Measurements from ENCODE around the gene ANHX.

ANHX gene

GRCh38 chr12:133236144-133236543 lies 467 bp upstream of the ANHX start:
- TF ChIP-seq CTCF (IDR thresholded peaks at IDR 0.05; ENCODE audit: low read depth, low read length) (no peak), MYC (IDR thresholded peaks at IDR 0.05; ENCODE audit: low read depth, low read length) (no peak), POLR2A (IDR thresholded peaks at IDR 0.05; ENCODE audit: extremely low read depth, insufficient read length) (no peak), MAX (IDR thresholded peaks at IDR 0.05; ENCODE audit: low read depth, low read length) (no peak)
- H3K4me3 ChIP-seq (ENCODE audit: low read depth, low read length), result no peak overlapping the region
- DNase-seq (ENCODE audit: low read depth), result no peak

GRCh38 chr12:133234971-133235370 lies 706 bp downstream of the ANHX start:
- TF ChIP-seq CTCF (IDR thresholded peaks at IDR 0.05; ENCODE audit: low read depth, low read length), result no peak
- TF ChIP-seq MYC (IDR thresholded peaks at IDR 0.05; ENCODE audit: low read depth, low read length), result no peak
- TF ChIP-seq MAX (IDR thresholded peaks at IDR 0.05; ENCODE audit: low read depth, low read length), result no peak
- TF ChIP-seq POLR2A (IDR thresholded peaks at IDR 0.05; ENCODE audit: extremely low read depth, insufficient read length), result no peak
- H3K4me3 ChIP-seq (ENCODE audit: low read depth, low read length), result no peak overlapping the region
- no peak for DNase-seq (ENCODE audit: low read depth)

GRCh38 chr12:133233993-133234564 lies 1.6 kb downstream of the ANHX start:
- no peak overlapping the region for H3K4me3 ChIP-seq (ENCODE audit: low read depth, low read length)
- TF ChIP-seq MAX (IDR thresholded peaks at IDR 0.05; ENCODE audit: low read depth, low read length), result no peak
- DNase-seq (ENCODE audit: low read depth), result no peak

GRCh38 chr12:133233006-133233405 lies 2.7 kb downstream of the ANHX start:
- TF ChIP-seq POLR2A (IDR thresholded peaks at IDR 0.05; ENCODE audit: extremely low read depth, insufficient read length), result no peak
- no peak for TF ChIP-seq CTCF (IDR thresholded peaks at IDR 0.05; ENCODE audit: low read depth, low read length)
- TF ChIP-seq MAX (IDR thresholded peaks at IDR 0.05; ENCODE audit: low read depth, low read length), result no peak
- no peak for DNase-seq (ENCODE audit: low read depth)

GRCh38 chr12:133231001-133231400 lies 4.7 kb downstream of the ANHX start:
- no peak for TF ChIP-seq POLR2A (IDR thresholded peaks at IDR 0.05; ENCODE audit: extremely low read depth, insufficient read length)
- TF ChIP-seq CTCF (IDR thresholded peaks at IDR 0.05; ENCODE audit: low read depth, low read length), result no peak
- no peak for TF ChIP-seq MYC (IDR thresholded peaks at IDR 0.05; ENCODE audit: low read depth, low read length)
- no peak for TF ChIP-seq MAX (IDR thresholded peaks at IDR 0.05; ENCODE audit: low read depth, low read length)
- DNase-seq (ENCODE audit: low read depth), result no peak
- H3K4me3 ChIP-seq (ENCODE audit: low read depth, low read length), result no peak overlapping the region

More at GRCh38 chr12:133233006-133233405, 2.7 kb downstream of the ANHX start:
- H3K4me3 ChIP-seq (ENCODE audit: low read depth, low read length), result no peak overlapping the region

GRCh38 chr12:133227281-133227852 lies 8.3 kb downstream of the ANHX start:
- DNase-seq (ENCODE audit: low read depth), result no peak
- TF ChIP-seq MYC (IDR thresholded peaks at IDR 0.05; ENCODE audit: low read depth, low read length) (no peak), CTCF (IDR thresholded peaks at IDR 0.05; ENCODE audit: low read depth, low read length) (no peak), POLR2A (IDR thresholded peaks at IDR 0.05; ENCODE audit: extremely low read depth, insufficient read length) (no peak), MAX (IDR thresholded peaks at IDR 0.05; ENCODE audit: low read depth, low read length) (no peak)
- H3K4me3 ChIP-seq (ENCODE audit: low read depth, low read length), result no peak overlapping the region

Data from NB4 (cell line).